ENCODE measurements around the gene TUBA4A.

DNA sequence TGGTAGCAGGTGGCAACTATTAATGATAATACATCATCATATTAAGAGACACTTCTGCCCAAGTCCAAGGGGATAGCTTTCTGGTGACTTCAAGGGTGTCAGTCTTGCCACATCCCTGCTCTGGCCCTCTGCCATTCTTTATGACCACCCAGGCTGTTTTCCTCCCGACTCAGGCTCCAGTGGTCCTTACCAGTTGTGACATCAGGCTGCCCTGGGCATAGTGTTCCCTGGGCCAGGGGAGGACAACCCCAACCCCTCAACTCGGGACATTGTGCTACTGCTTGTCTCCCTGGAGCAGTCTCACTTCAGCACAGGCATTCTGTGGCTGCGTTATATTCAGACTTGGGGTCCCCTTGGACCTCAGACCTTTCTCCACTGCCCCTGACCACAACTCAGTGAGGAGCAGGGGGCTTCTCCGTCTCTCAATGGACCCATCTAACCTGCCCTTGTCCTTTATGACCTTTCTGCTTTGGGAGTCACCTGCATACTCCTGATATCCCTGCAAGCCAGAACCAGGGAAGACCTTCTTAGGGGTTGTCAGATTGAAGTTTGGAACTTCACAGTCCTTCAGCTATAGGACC, 38.3 kb upstream of the TUBA4A start:
- TF ChIP-seq, protein P1, sequence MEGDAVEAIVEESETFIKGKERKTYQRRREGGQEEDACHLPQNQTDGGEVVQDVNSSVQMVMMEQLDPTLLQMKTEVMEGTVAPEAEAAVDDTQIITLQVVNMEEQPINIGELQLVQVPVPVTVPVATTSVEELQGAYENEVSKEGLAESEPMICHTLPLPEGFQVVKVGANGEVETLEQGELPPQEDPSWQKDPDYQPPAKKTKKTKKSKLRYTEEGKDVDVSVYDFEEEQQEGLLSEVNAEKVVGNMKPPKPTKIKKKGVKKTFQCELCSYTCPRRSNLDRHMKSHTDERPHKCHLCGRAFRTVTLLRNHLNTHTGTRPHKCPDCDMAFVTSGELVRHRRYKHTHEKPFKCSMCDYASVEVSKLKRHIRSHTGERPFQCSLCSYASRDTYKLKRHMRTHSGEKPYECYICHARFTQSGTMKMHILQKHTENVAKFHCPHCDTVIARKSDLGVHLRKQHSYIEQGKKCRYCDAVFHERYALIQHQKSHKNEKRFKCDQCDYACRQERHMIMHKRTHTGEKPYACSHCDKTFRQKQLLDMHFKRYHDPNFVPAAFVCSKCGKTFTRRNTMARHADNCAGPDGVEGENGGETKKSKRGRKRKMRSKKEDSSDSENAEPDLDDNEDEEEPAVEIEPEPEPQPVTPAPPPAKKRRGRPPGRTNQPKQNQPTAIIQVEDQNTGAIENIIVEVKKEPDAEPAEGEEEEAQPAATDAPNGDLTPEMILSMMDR (IDR thresholded peaks at IDR 0.05) = no peak
- no peak for TF ChIP-seq POLR2A (IDR thresholded peaks at IDR 0.05)
